ENCODE measurements around the gene FAM133A.

Gene FAM133A

DNA sequence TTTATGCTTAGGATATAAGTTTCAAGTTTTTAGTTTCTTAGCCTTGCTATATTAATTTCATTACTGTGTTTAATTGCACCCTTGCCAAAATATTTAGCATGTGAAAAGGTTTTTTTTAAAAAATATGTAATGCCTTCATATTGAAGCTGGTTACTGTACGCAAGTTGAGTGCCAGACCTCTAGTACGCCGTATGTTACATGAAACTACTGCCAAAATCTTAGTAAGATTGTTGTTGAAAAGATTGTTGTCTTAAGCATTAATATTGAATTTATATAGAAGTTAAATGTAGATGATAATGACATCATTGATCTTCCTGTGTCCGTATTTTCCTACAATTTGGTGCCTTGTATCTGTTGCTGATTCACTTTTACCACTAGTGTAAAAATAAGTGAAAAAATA, 37.1 kb downstream of the FAM133A start:
- ATAC-seq, result no peak
- TF ChIP-seq, protein P1, sequence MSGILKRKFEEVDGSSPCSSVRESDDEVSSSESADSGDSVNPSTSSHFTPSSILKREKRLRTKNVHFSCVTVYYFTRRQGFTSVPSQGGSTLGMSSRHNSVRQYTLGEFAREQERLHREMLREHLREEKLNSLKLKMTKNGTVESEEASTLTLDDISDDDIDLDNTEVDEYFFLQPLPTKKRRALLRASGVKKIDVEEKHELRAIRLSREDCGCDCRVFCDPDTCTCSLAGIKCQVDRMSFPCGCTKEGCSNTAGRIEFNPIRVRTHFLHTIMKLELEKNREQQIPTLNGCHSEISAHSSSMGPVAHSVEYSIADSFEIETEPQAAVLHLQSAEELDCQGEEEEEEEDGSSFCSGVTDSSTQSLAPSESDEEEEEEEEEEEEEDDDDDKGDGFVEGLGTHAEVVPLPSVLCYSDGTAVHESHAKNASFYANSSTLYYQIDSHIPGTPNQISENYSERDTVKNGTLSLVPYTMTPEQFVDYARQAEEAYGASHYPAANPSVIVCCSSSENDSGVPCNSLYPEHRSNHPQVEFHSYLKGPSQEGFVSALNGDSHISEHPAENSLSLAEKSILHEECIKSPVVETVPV (CRISPR knock-in tag; IDR thresholded peaks at IDR 0.05), result no peak
- no peak for TF ChIP-seq ZNF565 (CRISPR knock-in tag; conservative IDR thresholded peaks at IDR 0.05; ENCODE audit: low read depth)

DNA sequence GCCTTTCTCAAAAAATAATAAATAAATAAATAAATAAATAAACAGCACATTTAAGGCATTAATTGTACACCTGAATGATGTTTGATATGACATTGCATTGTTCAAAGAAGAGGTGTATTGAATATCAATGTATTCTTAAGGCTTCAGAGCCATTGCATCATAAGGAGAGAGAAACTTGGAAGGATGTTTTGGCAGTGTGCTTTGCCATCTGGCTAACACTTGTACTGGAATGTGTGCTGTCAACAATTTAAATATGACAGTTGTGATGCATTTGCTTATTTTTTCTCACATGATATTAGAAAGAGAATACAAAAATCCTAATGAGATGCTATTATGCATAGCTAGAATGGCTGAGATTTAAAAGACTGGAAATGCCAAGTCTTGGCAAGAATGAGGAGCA, 67.8 kb downstream of the FAM133A start:
- TF ChIP-seq ARNTL (CRISPR knock-in tag; IDR thresholded peaks at IDR 0.05; ENCODE audit: borderline replicate concordance, low read depth), result no peak
- no peak for TF ChIP-seq ZNF8 (CRISPR knock-in tag; IDR thresholded peaks at IDR 0.05)
- no peak for ATAC-seq

DNA sequence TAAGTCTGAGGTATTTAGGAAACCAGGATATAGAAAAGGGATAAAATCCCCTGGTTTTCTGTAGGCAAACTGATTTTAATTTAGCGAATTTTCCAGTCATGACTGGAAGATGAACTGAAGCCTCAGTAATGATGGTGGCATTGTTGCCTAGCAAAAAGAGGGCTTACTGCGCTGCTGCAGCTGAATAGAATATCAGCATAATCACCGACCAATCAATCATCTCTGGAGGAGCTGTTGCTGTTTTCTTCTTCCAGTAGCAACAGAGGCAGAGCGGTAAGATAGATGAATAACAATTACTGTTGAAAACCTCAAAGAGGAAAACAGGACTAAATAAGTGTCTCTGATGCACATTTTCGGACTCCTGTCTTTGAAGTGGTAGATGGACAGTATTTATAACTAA, 86.2 kb downstream of the FAM133A start:
- TF ChIP-seq RARB (CRISPR knock-in tag; IDR thresholded peaks at IDR 0.05), result no peak
- no peak for TF ChIP-seq ZNF70 (CRISPR knock-in tag; IDR thresholded peaks at IDR 0.05)
- TF ChIP-seq ISL1 (CRISPR knock-in tag; IDR thresholded peaks at IDR 0.05), result no peak
- TF ChIP-seq, protein P2, sequence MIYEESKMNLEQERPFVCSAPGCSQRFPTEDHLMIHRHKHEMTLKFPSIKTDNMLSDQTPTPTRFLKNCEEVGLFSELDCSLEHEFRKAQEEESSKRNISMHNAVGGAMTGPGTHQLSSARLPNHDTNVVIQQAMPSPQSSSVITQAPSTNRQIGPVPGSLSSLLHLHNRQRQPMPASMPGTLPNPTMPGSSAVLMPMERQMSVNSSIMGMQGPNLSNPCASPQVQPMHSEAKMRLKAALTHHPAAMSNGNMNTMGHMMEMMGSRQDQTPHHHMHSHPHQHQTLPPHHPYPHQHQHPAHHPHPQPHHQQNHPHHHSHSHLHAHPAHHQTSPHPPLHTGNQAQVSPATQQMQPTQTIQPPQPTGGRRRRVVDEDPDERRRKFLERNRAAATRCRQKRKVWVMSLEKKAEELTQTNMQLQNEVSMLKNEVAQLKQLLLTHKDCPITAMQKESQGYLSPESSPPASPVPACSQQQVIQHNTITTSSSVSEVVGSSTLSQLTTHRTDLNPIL (CRISPR knock-in tag; IDR thresholded peaks at IDR 0.05; ENCODE audit: low read depth), result no peak
- ATAC-seq, result no peak
